NCI-H748 (cell line): ENCODE results near the gene TUBGCP2.

ENCODE experiments used
- DNase-seq: peaks from one replicate; lab custom pipeline; 2025; ENCODE audit not compliant: unreplicated experiment; lab: John Stamatoyannopoulos, UW

The TUBGCP2 gene

GRCh38 chr10:133280391-133281059 is 28.1 kb downstream of the TUBGCP2 start:
- DNase-seq, result no peak

DNA sequence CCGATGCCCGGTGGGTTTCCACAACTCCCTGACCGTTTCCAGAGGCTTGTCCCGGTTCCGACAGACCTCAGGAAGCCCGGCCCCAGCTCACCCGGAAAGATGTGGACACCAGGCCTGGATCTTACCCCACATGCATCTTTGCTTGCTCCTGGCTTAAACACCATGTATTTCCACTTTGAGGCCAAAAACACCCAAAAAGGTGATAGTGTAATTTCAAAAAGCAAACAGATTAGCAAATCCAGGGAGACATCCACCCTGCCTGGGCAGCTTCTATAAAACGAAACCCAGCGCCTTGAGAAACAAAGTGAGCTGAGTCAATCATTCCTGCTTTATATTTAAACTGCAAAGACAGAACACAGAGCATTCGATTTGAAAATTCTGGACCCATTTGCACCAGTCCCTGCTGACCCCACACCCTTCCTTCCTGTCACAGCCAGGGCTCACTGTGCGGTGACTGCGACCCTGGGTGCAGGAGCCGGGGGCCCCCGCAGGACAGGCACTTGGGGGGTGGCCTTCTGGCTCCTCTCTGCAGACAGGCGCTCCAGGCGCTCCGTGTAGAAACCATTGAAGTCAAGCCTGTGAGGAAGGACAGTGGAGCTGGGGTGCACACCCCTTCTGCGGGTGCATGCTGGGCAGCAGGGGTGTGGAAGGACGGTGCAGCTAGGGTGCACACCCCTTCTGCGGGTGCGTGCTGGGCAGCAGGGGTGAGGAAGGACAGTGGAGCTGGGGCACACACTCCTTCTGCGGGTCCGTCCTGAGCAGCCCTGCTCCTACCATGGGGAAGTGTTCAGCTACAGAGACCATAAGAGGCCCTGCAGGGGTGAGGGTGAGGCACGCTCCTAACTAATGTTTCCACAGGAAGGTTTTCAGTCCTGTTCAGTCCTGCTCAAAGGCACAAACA is 29.1 kb downstream of the TUBGCP2 start:
- DNase-seq, result no peak

DNA sequence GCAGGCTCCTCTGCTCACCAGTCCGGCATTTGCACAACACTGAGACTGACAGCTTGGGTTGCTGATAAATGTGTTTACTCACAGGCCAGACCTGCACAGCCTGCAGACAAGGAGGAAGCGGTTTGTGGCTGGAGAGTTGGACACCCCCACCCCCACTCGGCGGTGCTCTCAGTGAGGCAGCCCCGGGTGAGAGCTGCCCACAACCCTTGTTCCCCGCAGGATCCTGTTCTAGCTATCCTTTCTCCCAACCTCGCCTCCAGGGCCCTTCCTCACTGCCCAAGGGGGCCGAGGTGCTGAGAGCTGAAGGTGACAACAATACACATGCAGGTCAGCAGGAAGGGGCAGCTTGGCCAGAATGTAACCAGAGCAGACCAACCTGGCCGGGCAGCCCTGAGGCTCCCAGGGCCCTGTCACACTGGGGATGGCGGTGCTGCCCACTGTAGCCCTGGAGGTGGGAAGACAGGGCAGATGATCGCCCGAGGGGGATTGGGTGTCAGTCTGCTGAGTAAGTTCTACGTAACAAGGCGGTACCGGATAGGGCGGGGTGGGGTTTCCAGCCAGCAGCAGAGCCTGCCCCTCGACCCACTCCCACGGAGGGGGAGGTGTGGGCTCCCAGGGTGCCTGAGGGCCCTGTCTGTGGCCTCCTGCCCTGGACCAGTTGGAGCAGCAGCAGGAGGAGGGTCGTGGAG is 30.0 kb downstream of the TUBGCP2 start:
- DNase-seq, result no peak

DNA sequence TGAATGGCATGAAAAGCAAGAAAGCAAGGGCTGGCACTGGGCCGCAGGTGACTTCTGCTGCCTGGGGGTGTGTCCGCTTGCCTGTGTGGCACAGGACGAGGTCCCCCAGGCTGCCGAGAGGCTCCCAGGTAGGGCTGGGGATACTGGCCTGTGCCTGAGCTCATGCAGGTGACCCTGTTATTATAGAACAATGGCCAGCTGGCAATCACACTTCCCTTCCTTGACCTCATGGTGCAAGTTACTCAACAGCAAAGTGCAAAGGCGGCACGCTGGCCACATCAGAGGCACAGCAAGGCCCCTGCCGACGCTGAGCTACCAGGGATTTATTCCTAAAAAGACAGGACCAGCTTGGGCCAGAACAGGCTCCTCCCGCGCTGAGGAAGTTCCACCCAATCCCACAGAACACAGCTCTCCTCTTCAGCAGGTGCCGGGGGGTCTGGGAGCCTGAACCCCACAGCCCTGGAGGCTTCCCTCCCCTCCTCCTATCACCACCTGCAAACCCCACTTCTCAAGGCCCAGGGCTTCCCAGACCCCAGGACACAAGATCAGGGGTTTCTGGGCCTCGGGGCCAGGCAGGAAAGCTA is 30.6 kb downstream of the TUBGCP2 start:
- no peak for DNase-seq

- DNase-seq, result no peak
Measured at GRCh38 chr10:133277277-133277992, 31.2 kb downstream of the TUBGCP2 start.

DNA sequence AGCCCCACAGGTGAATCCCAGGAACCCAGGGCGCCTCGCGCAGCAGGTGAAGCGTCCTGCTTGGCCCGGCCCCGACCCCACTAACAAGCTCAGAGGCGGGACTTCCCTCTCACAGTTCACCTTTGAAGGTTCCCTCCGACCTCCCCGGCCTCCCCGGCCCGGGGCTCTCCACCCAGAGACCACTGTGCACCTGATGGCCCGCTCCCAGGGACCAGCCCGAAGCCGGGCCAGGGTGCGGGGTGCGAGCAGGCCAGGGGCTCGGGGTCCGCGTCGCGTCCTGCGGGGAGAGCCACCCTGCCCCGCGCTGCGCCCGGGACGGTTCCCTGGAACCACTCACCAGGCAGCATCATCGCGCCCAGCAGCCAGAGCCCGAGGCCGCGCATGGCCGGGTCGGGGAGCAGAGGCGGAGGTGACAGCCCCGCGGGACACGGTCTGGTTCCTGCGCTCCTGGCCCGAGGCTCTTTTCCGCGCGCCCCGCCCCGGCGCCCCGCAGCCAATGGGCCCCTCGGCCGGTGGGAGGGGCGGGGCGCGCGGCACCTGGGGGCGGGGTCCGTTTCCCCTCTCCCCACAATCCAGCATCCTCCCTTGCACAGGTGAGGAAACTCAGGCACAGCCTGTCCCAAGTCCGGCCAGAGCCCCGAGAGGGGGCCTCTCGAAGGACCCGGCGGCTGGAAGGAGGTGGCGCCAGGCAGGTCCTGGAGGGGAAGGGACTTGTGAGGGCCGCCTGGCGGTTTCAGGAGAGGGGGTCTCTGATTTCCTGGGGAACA is 32.1 kb downstream of the TUBGCP2 start, which contains the start of gene ADAM8:
TSS of gene ADAM8 (minus strand) at position 434 of the 767 bp plus-strand sequence. CDS start at position 383, 51 bp downstream.
- DNase-seq, result peak; percentile 29

DNA sequence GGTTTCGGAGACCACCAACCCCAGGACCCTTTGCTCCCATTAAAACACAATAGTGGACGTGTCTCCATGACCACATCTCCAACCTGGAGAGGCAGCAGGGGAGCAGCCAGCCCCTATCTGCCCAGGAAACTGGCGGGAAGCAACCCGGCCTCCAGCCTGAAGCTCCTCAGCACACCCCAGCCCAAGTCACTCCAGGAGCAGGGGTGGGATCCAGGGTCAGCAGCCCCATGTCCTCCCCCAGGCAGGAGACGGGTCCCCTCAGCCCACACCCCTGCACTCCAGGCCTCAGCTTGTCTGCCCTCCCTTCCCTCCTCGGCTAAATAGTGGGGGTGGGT is 32.6 kb downstream of the TUBGCP2 start:
- no peak for DNase-seq

DNA sequence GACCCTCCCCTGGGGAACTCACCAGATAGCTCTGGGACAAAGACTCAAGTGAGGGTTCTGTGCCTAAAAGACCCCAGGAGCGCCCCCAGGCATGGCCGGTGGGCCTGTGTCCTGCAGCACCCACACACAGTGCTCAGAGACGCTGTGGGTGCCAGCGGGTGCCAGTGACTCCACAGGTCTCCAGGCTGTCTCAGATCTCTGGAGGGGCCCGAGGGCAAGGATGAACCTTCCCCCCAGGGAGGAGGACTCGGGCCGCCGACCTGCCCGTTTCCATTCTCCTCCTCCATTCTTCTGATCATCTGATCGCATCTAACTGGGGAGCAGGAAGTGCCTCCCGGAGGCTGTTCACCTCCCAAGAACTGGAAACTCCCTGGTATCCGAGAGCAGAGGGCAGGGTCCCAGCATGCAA is 33.0 kb downstream of the TUBGCP2 start:
- no peak for DNase-seq

DNA sequence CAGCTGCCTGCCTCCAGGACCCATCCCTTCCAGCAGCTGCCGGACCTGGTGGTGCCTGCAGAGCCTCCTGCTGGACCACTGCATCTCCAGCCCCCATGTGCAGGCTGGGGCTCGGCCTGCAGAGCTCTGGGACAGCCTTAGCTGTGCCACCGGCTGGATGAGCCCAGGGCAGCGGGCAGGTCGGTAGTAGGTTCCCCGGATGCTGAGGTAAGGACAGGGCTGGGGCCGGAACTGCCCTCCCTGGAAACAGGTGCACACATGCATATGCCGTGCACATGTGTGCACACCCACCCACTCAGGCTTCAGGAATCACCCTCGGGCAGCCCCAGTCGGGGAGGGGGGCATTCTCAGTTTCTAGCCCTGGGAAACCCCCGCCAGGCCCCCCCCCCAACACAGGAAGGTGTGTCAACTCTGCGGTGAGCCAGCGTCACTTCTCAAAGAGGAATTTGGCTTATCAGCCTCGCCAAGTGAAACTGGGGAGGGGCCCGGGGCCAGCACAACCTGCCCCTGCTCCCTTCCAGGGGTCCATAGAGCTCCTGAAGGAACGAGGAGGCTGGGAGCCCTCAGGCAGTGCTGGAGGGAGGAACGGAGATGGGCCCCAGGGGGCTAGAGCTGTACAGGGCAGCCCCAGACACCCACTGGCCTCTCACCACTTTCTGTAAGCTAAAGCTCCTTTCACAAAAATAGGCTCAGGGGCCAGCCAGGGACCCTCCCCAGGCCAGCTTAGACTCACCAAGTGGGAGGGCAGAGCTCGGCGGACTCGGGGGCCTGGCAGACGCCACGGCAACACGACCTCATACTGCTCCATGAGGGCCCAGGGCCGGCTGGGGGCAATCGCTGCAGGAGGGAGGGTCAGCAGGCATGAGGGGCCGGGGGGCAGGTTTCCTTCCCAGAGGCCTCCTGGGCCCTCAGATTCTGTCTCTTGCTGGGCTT is 33.7 kb downstream of the TUBGCP2 start:
- no peak for DNase-seq

DNA sequence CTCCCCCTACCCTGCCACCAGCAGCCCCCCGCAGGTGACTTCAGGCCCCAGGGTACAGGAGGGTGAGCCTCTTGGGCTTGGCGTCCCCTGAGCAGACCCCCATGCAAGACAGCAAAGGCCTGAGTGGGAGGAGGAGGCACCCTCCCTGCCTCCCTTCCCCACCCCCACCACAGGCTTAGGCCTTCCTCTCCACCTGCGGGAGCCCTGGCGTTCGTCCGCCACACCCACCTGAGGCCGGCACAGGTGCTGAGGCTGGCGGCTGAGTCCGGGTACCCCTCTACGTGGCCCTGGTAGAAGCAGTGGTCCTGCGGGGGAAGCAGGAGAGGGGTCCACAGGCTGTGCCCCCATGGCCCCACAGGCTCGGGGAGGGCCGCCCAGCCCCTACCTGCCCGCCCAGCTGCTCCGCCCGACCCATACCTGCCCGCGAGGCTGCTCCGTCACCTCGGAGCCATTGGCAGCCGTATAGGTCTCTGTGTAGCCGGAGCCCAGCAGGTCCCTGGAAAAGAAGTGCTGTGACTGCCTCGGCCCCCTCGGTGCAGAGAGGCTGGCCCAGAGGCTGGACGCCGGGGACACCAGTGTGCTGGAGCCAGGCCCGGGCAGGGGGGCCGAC is 35.0 kb downstream of the TUBGCP2 start:
- no peak for DNase-seq

DNA sequence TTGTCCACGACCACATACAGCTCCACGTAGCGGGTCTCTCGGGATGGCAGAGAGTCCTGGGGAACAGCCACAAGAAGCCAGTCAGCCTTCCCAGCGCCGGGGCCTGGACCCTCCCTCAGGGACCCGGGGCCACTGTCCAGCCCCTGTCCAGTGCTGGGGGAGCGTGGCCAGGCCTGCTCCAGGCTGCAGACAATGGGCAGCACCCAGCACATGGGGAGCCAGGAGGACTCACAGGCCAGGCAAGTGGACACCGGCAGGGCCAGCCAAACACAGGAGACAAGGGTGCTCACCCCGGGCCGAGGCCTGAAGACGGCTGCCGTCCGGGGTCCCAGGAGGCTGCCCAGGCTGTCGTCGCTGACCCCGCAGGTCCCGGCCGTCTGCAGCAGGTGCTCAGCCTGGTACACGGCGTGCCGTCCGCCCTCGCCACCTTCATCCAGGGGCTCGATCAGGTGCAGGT is 35.7 kb downstream of the TUBGCP2 start:
- DNase-seq, result no peak

DNA sequence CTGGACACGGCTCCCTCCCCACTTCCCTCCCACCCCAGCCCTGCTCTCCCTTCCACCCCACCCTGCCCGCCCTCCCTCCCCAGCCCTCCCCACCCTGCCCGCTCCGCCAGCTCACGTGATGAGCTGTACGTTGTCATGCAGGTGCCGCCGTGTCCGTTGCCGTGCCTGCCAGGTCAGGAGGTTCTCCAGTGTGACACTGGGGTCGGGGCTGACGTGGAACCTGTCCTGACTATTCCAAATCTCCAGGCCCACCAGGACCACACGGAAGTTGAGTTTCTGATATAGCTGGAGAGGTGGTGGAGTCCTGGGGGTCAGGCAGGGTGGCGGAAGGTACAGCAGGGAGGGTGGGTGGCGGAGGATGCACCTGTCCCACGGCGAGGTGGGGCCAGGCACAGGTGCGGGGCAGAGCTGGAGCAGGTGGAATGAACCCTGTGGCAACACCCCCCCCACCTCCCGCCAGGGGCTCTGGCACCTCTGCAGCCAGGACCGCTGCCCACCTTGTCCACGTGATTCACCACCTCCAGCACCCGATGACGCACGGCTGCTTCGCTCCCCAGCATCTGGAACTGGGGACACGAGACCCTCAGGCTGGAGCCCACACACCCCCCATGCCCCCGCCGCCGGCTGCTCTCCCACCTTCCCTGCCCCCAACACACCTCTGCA is 36.2 kb downstream of the TUBGCP2 start:
- DNase-seq, result no peak

DNA sequence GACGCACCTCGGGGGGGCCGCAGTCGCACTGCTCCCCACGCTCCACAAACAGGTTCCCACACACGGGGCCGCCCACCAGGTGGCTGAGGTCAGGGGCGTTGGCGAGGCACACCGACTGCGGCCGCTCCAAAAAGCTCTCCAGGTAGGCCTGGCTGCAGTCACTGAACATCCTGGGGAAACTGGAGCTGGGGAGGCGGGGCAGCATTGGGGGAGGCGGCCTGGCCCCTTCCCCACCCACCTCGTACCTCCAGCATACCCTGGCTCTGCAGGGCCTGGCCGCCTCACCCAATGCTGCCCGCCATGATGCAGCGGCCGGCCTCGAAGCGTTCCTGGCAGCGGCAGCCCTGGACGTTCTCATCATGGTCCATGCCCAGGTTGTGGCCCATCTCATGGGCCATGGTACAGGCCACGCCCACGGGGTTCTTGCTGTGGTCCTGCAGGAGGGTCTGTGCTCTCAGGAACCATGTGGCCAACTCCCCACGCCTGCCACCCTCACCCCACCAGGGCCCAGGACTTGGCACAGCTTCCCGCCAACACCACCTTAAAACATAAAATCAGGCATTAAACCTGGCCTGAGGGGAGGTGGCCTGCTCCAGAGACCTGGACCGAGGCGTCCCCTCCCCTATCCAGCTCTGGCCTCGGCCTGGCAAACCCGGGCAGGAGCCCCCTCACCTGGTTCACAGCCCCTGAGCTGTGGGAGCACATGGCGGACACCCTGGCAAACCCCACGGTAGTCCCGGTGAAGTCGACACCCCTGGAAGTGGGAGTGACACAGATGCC is 37.0 kb downstream of the TUBGCP2 start:
- DNase-seq, result no peak

DNA sequence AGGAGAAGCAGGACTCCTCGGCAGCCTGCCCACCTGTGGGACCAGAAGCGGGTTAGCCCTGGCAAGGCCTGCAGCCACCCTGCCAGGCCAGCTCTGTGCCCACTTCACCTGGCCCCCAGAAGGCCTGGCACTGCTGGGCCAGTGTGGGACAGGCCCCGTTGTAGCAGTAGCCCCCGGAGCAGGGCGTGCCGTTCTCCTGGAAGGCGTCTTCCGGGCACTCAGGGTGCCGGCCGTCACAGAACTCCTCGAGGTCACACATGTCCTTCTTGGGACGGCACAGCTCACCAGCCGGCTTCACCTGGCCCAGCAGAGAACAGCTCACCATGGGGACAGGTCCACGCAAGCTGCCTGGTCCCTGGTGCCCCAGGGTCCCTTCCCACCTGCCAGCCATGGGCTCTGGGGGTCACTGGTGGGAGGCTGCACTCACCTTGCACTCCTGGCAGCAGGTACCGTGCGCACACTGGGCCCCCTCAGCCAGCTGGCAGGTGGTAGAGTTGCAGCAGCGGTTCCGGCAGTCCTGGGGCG is 37.8 kb downstream of the TUBGCP2 start:
- no peak for DNase-seq

GRCh38 chr10:133270204-133270603 is 38.5 kb downstream of the TUBGCP2 start:
- DNase-seq, result no peak

- no peak for DNase-seq
Measured at GRCh38 chr10:133269367-133269766, 39.3 kb downstream of the TUBGCP2 start.

DNA sequence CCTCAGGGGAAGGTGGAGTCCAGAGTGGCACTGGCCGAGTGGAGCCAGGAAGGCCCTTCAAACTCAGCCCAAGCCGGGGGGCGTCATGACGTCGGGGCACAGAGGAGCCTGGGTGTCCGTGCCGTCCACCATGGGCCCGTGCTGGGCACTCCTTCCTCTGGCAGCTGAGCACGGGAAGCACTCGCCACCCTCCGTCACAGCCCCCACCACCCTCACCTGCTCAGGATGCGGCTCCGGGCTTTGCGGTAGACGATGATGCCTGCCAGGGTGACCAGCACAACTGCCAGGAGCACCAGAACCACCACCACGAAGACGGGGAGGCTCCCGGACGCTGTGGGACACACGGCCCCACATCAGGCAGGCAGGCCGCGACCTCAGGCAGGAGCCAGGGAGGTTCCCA is 40.1 kb downstream of the TUBGCP2 start:
- no peak for DNase-seq
